Germinal center (tissue), 1 donor: Measurements from ENCODE around the gene GABRB3.

Experiments used
- DNase-seq: peaks from one replicate; pipeline ENCODE4 v3.0.0; 2012; ENCODE audit warnings: mixed read lengths, low spot score

GABRB3 gene

GRCh38 chr15:26676115-26676514, 96.8 kb downstream of the GABRB3 start:
- no peak for DNase-seq

GRCh38 chr15:26674467-26674866, 98.4 kb downstream of the GABRB3 start:
- DNase-seq = no peak

- no peak for DNase-seq
Observed at GRCh38 chr15:26673445-26673844, 99.4 kb downstream of the GABRB3 start.

- DNase-seq = no peak
Observed at GRCh38 chr15:26670116-26670515, 102.8 kb downstream of the GABRB3 start.

- no peak for DNase-seq
Observed at GRCh38 chr15:26667222-26667988, 105.5 kb downstream of the GABRB3 start.

- DNase-seq = no peak
Observed at GRCh38 chr15:26665957-26666791, 106.7 kb downstream of the GABRB3 start.

GRCh38 chr15:26662283-26662682, 110.6 kb downstream of the GABRB3 start:
- no peak for DNase-seq

- no peak for DNase-seq
Observed at GRCh38 chr15:26661748-26662147, 111.1 kb downstream of the GABRB3 start.

GRCh38 chr15:26661107-26661506, 111.8 kb downstream of the GABRB3 start:
- no peak for DNase-seq

GRCh38 chr15:26660241-26660640, 112.6 kb downstream of the GABRB3 start:
- no peak for DNase-seq

GRCh38 chr15:26658290-26658689, 114.6 kb downstream of the GABRB3 start:
- no peak for DNase-seq

- no peak for DNase-seq
Observed at GRCh38 chr15:26656080-26656479, 116.8 kb downstream of the GABRB3 start.

GRCh38 chr15:26651909-26652308, 121.0 kb downstream of the GABRB3 start:
- DNase-seq = no peak

- no peak for DNase-seq
Observed at GRCh38 chr15:26648676-26649075, 124.2 kb downstream of the GABRB3 start.

- DNase-seq = no peak
Observed at GRCh38 chr15:26644948-26645347, 127.9 kb downstream of the GABRB3 start.

- DNase-seq = no peak
Observed at GRCh38 chr15:26641144-26641543, 131.7 kb downstream of the GABRB3 start.

- no peak for DNase-seq
Observed at GRCh38 chr15:26640601-26641000, 132.3 kb downstream of the GABRB3 start.

- DNase-seq = no peak
Observed at GRCh38 chr15:26639966-26640365, 132.9 kb downstream of the GABRB3 start.

GRCh38 chr15:26635614-26636013, 137.3 kb downstream of the GABRB3 start:
- DNase-seq = no peak

GRCh38 chr15:26635105-26635504, 137.8 kb downstream of the GABRB3 start:
- no peak for DNase-seq

- DNase-seq = no peak
Observed at GRCh38 chr15:26634319-26634718, 138.5 kb downstream of the GABRB3 start.

- DNase-seq = no peak
Observed at GRCh38 chr15:26632500-26632899, 140.4 kb downstream of the GABRB3 start.

GRCh38 chr15:26631894-26632293, 141.0 kb downstream of the GABRB3 start:
- no peak for DNase-seq
